IMR-90 (cell line): ENCODE measurements around the gene ARF6. TPM values are rescaled to one million over a fixed set of nuclear protein-coding genes. Genes with fewer than 3 reads are reported as not detected.

ENCODE experiments used
- ATAC-seq: fragments of 200-7000 bp; cut with Tn5 transposase; 2 replicates; pipeline ENCODE4 v1.9.1; 2020; ENCODE audit warnings: low read depth, mild to moderate bottlenecking, moderate library complexity
- BruUV-seq: library from RNA; stranded (reverse); fragments of 400-500 nt; replicated peaks from 2 replicates; lab custom pipeline; 2021; lab: Mats Ljungman, UMichigan
- CTCF ChIA-PET: fragments of 300-600 bp; formaldehyde crosslinking; extraction: SDS; loops from one replicate; lab custom pipeline; 2021; ENCODE audit warnings: antibody characterized with exemption; lab: Yijun Ruan, JAX
- POLR2A ChIA-PET: fragments of 300-600 bp; sonication (Branson Sonifier 250); formaldehyde crosslinking; loops from one replicate; lab custom pipeline; 2022; ENCODE audit warnings: antibody characterized with exemption; ENCODE audit not compliant: unreplicated experiment; lab: Charles Lee
- DNase-seq: peaks from one replicate; pipeline ENCODE4 v3.0.0; 2013
- H2AFZ ChIP-seq: replicated peaks from 2 replicates; pipeline ENCODE3; 2013; ENCODE audit warnings: low read length, mild to moderate bottlenecking; ENCODE audit not compliant: poor library complexity
- H2AK5ac ChIP-seq: 2 replicates; pipeline ENCODE4 v1.6.1; 2013; ENCODE audit warnings: low read depth, low read length, inconsistent platforms
- H2AK9ac ChIP-seq: replicated peaks from 2 replicates; pipeline ENCODE3; 2013; ENCODE audit warnings: mild to moderate bottlenecking, low read depth, low read length, moderate library complexity; ENCODE audit not compliant: poor library complexity
- H2BK120ac ChIP-seq: 2 replicates; pipeline ENCODE4 v1.6.1; 2013; ENCODE audit warnings: low read depth, low read length, inconsistent platforms
- H2BK15ac ChIP-seq: 3 replicates; pipeline ENCODE4 v1.6.1; 2013; ENCODE audit warnings: low read depth, low read length, inconsistent platforms
- H2BK20ac ChIP-seq: 2 replicates; pipeline ENCODE4 v1.6.1; 2013; ENCODE audit warnings: low read depth, mild to moderate bottlenecking, inconsistent platforms, low read length, moderate library complexity
- H2BK5ac ChIP-seq: 2 replicates; pipeline ENCODE4 v1.6.1; 2013; ENCODE audit warnings: mild to moderate bottlenecking, low read depth, low read length, inconsistent platforms; ENCODE audit not compliant: poor library complexity, severe bottlenecking
- H3K14ac ChIP-seq: replicated peaks from 2 replicates; pipeline ENCODE4 v1.6.1; 2013; ENCODE audit warnings: low read depth, low read length, inconsistent platforms
- H3K18ac ChIP-seq: 2 replicates; pipeline ENCODE4 v1.6.1; 2013; ENCODE audit warnings: low read depth, low read length, control low read depth
- H3K23ac ChIP-seq: 2 replicates; pipeline ENCODE4 v1.6.1; 2013; ENCODE audit warnings: low read depth, low read length, inconsistent platforms
- H3K27ac ChIP-seq: 2 replicates; pipeline ENCODE4 v1.5.1; 2013; ENCODE audit warnings: mild to moderate bottlenecking, control low read depth, low read length; ENCODE audit not compliant: insufficient read depth
- H3K27me3 ChIP-seq: 2 replicates; pipeline ENCODE4 v1.6.1; 2013; ENCODE audit warnings: low read length; ENCODE audit not compliant: control insufficient read depth, insufficient read depth
- H3K36me3 ChIP-seq: 2 replicates; pipeline ENCODE4 v1.6.1; 2013; ENCODE audit warnings: low read length, mixed read lengths; ENCODE audit not compliant: control insufficient read depth, insufficient read depth
- H3K4ac ChIP-seq: 2 replicates; pipeline ENCODE4 v1.6.1; 2013; ENCODE audit warnings: low read depth, low read length, inconsistent platforms
- H3K4me1 ChIP-seq: 2 replicates; pipeline ENCODE4 v1.6.1; 2013; ENCODE audit warnings: low read length, mixed read lengths; ENCODE audit not compliant: control insufficient read depth, insufficient read depth
- H3K4me2 ChIP-seq: 2 replicates; pipeline ENCODE4 v1.6.1; 2013; ENCODE audit warnings: low read depth, mild to moderate bottlenecking, control low read depth, low read length, moderate library complexity
- H3K4me3 ChIP-seq: 2 replicates; pipeline ENCODE4 v1.5.1; 2013; ENCODE audit warnings: low read depth, mild to moderate bottlenecking, control low read depth, low read length, moderate library complexity; ENCODE audit not compliant: insufficient read depth
- H3K56ac ChIP-seq: 2 replicates; pipeline ENCODE4 v1.6.1; 2013; ENCODE audit warnings: low read length, inconsistent platforms; ENCODE audit not compliant: insufficient read depth; ENCODE audit errors: extremely low read depth
- H3K79me1 ChIP-seq, 2 experiments: 2 replicates each; pipeline ENCODE4 v1.6.1; 2013; ENCODE audit warnings: low read length in 2 of 2, inconsistent platforms in 1 of 2, low read depth in 1 of 2
- H3K9ac ChIP-seq: 2 replicates; pipeline ENCODE4 v1.6.1; 2013; ENCODE audit warnings: low read depth, low read length, control low read depth
- H3K9me1 ChIP-seq: 2 replicates; pipeline ENCODE4 v1.6.1; 2013; ENCODE audit warnings: low read length, inconsistent platforms; ENCODE audit not compliant: insufficient read depth
- H3K9me3 ChIP-seq: 2 replicates; pipeline ENCODE4 v1.6.1; 2013; ENCODE audit warnings: low read length; ENCODE audit not compliant: control insufficient read depth, insufficient read depth
- H4K20me1 ChIP-seq: 2 replicates; pipeline ENCODE4 v1.6.1; 2013; ENCODE audit warnings: low read length, inconsistent platforms; ENCODE audit not compliant: insufficient read depth
- H4K5ac ChIP-seq: 2 replicates; pipeline ENCODE4 v1.6.1; 2013; ENCODE audit warnings: mild to moderate bottlenecking, low read depth, low read length, control low read depth
- H4K8ac ChIP-seq, 2 experiments: 2 replicates each; pipeline ENCODE4 v1.6.1; 2013; ENCODE audit warnings: low read depth in 2 of 2, low read length in 2 of 2, control low read depth in 1 of 2, inconsistent platforms in 1 of 2
- H4K91ac ChIP-seq: 2 replicates; pipeline ENCODE4 v1.6.1; 2013; ENCODE audit warnings: low read depth, low read length, inconsistent platforms; ENCODE audit not compliant: insufficient read depth
- MAFK ChIP-seq: IDR thresholded peaks from 2 replicates; pipeline ENCODE4 v1.6.1; 2012; ENCODE audit warnings: low read depth, low read length, improper control_type of control experiment
- RFX5 ChIP-seq: IDR thresholded peaks from 2 replicates; pipeline ENCODE4 v1.8.0; 2012; ENCODE audit warnings: low read depth, mild to moderate bottlenecking, low read length, moderate library complexity
- dilution Hi-C: fragments of 300-500 bp; cut with HindIII; formaldehyde crosslinking; loops from one replicate; pipeline ENCODE4 v1.14.3; 2018; ENCODE audit warnings: low sequenced_read_pairs; ENCODE audit not compliant: unreplicated experiment
- in situ Hi-C: fragments of 300-500 bp; cut with MboI; formaldehyde crosslinking; loops from 3 replicates; pipeline ENCODE4 v1.14.3; 2019; ENCODE audit warnings: low sequenced_read_pairs, inconsistent platforms, mixed read lengths
- intact Hi-C: fragments of 100-400 bp; cut with micrococcal nuclease; formaldehyde crosslinking; loops from 2 replicates; pipeline ENCODE4 v1.10.0; 2022
- polyA plus RNA-seq, 3 experiments: library from polyadenylated mRNA; depleted of rRNA; stranded (reverse); fragments of >200 nt; gene quantifications; 2 replicates each; pipeline ENCODE4 v1.2.3, GENCODE V29; 2012; ENCODE audit warnings: low replicate concordance in 1 of 3
- total RNA-seq: library from RNA; depleted of rRNA; stranded (reverse); fragments of >200 nt; gene quantifications from 2 replicates; pipeline ENCODE4 v1.2.3, GENCODE V29; 2012

The ARF6 gene
- total and polyA plus RNA-seq, 2 of the 4 experiments (the other 2 are of a cell fraction), result 32.1 to 40.1 TPM

GRCh38 chr14:49934646-49935045, 41.8 kb downstream of the ARF6 start:
- no peak overlapping the region for H2AFZ ChIP-seq
- CTCF ChIA-PET, result interaction anchor here (0.6 kb wide), 1 partner anchor 88 kb away, joined by 3 read pairs; no protein-coding TSS in a partner anchor
- ATAC-seq (peak; percentile 27; the same call in 1 of the 2 replicates), DNase-seq (peak; percentile 19)
- H3K9me1 ChIP-seq, result no peaks in the 10 kb centered on the region
- dilution Hi-C loops (no loop called here), in situ Hi-C loops (no loop called here), intact Hi-C loops (no loop called here)
- no peak overlapping the region for H3K9ac ChIP-seq
- H3K4ac ChIP-seq, result no peak overlapping the region
- H3K23ac ChIP-seq, result no peak overlapping the region
- H2AK9ac ChIP-seq, result no peak overlapping the region
- H2BK15ac ChIP-seq, result no peak overlapping the region
- H2AK5ac ChIP-seq, result no peak overlapping the region
- H3K4me2 ChIP-seq, result no peak overlapping the region
- H4K5ac ChIP-seq, result no peak overlapping the region
- no peaks in the 10 kb centered on the region for H4K20me1 ChIP-seq
- no peak overlapping the region for H3K14ac ChIP-seq
- H4K8ac ChIP-seq, result no peak overlapping the region
- no peak overlapping the region for H4K91ac ChIP-seq
- no peak overlapping the region for H2BK20ac ChIP-seq
- no peaks in the 10 kb centered on the region for H3K79me1 ChIP-seq
- no peak overlapping the region for H3K27ac ChIP-seq
- no peaks in the 10 kb centered on the region for H3K36me3 ChIP-seq
- H3K56ac ChIP-seq, result no peak overlapping the region
- POLR2A ChIA-PET, result interaction anchor here (0.6 kb wide), 1 partner anchor 21 kb away, joined by 17 read pairs; no protein-coding TSS in a partner anchor
- H2BK120ac ChIP-seq, result no peak overlapping the region
- H3K27me3 ChIP-seq, result no peaks in the 10 kb centered on the region
- H3K9me3 ChIP-seq, result no peaks in the 10 kb centered on the region
- H3K4me1 ChIP-seq, result peaks cover 3% of the 10 kb centered on the region; the same call in 1 of the 2 replicates
- TF ChIP-seq RFX5 (no peak), MAFK (peak; percentile 99)
- H2BK5ac ChIP-seq, result no peak overlapping the region
- no peak overlapping the region for H3K18ac ChIP-seq
- no TSS peak for BruUV-seq
- H3K4me3 ChIP-seq, result no peak overlapping the region
